GM18873 (cell line): ENCODE data around the gene MYOCD.
"Not testable (repeated sequence)": the region's sequence is repeated elsewhere in the genome, so short reads cannot be mapped to it uniquely, and the experiment has no call there.

Experiments
- ATAC-seq: cut with Tn5 transposase; IDR thresholded peaks from one replicate; pipeline ENCODE4 v1.9.1; 2021; ENCODE audit warnings: mild to moderate bottlenecking, moderate library complexity, moderate number of reproducible peaks; ENCODE audit not compliant: unreplicated experiment, low FRiP score

Gene MYOCD

DNA sequence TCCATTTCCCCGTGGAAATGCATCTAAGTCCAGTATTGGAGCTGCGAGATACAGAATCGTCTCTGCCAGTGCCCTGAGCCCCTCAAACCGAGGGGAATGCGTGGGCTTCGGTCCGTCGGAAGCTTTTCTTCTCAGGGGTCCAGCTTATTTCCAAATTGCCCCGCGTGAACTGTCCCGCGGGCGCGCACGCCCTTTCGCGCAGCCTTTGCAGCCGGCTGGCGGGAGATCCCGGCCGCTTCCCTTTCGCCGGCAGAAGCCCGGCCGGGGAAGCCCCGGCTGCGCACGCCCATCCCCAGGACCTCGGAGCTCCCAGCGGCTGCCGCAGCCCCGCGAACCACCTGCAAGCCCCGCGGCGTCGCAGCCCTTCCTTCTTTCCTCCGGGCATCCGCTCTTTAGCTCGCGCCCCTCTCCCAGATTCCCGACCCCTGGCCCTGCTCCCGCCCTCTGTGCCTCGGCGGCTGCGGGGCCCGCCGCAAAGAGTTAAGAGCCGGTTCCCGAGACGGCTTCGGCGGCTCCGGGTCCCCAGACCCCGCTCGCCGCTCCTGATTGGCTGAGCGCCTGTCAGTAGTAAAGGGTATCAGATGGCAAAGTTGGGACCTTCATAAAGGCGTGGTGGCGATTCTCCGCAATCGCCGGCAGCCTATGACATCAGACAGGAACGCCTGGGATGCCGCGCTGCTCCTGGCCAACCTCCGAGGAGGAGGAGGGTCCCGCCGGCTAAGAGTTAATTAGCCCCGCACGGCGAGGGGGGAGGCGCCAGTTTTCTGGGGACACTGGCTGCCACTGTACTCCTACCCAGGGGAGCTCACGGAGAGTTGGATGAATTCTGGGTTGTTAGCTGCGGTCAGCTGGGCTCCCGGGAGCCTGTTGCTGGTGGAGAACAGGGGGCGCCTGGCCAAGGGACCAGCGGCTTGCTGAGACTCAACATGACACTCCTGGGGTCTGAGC lies at the start of gene MYOCD:
Gene MYOCD (plus strand): TSS at position 628 of the 948 bp plus-strand sequence. CDS start 299 bp downstream, at position 927.
- no peak for ATAC-seq

- no peak for ATAC-seq
Observed at GRCh38 chr17:12616161-12616560, 49.5 kb upstream of the MYOCD start.

DNA sequence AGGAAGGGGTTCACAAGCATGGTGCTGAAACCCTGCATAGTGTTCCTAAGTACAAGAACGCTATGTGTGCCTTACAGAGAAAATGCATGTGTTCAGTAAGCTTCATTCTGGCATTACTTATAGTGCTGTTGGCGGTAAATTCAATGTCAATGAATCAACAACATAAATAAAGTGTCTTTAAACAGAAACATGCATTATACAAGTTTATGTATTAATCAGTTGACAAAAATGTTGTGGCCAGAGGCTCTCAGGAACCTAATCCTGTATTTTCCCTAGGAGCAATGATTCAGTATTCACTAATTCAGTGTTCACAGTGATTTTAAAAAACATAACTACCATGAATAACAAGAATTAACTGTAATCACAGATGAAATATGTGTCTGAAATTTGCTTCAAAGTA lies 47.1 kb upstream of the MYOCD start:
- ATAC-seq, result no peak

GRCh38 chr17:12619459-12620199 lies 46.1 kb upstream of the MYOCD start:
- no peak for ATAC-seq

- no peak for ATAC-seq
Observed at GRCh38 chr17:12620200-12620720, 45.4 kb upstream of the MYOCD start.

GRCh38 chr17:12622726-12623125 lies 43.0 kb upstream of the MYOCD start:
- no peak for ATAC-seq

DNA sequence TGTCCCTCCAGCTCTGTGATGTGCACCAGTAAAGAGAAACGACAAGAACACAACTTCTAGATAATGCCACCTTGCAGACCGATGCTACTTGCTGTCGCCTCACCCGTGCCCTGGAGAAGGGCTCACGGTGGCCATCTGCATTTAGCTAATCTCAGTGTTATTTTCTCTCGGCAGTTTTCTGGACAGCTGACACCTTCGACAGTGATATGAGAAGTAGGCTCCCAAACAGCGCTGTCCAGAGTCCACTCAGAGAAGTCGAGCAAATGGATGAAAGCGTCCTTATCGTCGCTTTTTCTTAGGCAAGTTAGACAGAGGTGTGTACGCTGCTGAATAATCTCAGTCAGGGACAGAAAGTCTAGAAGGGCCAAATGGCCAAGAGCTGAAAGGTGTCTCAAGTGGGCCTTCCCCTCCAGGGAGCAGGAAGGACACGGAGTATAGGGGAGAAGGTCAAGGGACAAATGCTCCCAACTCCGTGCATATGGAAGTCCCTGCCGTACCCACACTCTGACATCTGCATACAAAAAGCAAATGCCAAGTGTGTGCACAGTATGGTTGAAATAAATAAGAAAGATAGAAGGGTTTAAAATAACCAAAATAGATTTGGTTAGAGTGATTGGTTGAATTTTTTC lies 42.4 kb upstream of the MYOCD start:
- no peak for ATAC-seq

- ATAC-seq, result no peak
Observed at GRCh38 chr17:12624211-12624610, 41.5 kb upstream of the MYOCD start.

- ATAC-seq, result no peak
Observed at GRCh38 chr17:12625092-12625491, 40.6 kb upstream of the MYOCD start.

- no peak for ATAC-seq
Observed at GRCh38 chr17:12627177-12627629, 38.5 kb upstream of the MYOCD start.

DNA sequence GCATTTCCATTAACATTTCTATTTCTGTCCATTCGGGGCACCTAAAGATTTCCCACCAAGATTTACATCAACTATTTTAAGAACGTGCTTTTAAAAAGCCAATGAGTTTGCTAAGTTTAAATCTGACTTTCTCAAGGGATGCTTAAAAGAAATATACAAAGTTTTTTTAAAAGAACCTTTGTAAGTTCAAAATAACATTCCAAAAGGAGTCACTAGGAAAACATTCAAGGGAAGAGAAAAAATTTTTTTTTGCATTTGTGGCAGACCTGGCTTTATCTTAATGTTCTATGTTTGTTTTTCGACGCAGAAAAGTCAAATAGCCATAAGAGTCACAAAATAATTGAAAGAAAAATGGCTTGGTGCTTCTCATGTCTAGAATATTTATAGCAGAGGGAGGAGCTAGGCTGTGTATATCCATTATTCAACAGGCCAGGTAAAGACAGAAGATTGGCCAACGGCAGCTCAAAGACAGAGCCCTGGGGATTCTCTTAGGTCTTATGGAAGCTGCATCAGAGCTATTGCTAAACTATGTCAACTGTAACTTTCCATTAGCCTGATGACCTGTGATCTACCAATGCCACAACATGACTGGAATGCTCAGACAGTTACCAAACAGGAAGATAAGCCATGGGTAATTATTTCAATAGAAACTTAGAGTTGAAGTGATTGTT lies 37.8 kb upstream of the MYOCD start:
- ATAC-seq, result no peak

DNA sequence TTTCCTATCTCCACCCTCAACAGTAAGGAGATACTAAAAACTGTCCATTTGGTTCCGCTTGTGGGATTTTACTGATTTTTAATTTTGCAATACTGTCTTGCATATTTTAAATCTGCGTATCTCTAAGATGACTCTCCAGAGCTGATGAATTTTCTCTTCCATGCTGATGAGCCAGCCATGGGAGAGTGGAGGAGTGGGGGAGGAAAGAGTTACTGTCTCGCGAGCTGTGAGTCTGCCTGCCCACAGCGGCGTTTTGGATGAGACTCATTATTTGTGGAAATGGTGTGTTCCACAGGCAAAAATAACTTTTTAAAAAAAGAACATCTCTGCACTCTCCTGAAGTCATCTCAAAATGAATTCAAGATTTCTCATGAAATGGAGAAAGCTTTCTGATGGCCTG lies 34.6 kb upstream of the MYOCD start:
- no peak for ATAC-seq

- no peak for ATAC-seq
Observed at GRCh38 chr17:12632785-12633184, 32.9 kb upstream of the MYOCD start.

DNA sequence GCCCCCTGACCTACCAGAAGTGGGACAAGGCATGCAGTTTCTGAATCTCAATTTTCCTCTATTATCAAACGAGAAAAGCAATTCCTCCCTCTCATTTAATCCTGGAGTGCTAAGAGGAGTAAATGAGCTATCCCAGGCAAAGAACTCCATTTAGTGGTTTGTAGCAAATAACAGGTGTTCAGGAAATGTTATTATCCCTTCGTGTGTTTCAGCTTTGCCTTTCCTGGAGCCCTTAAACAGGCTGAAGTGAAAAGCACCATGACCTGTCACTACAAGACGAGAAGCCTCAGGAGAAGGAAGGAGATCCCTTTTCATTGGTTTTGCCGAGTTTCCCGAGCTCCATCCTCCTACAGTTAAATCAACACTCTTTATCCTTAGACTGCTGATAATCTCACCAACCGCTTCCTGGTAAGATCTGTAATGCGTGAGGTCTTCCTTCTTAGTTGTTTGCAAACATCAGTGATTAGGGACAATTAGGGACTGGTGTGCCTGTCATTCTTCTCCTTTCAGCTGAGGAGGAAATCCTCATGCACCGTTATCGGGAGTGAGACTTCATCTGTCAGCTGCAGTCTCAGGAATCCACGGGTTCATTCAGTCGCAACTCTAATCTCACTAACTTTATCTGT lies 30.8 kb upstream of the MYOCD start:
- no peak for ATAC-seq

DNA sequence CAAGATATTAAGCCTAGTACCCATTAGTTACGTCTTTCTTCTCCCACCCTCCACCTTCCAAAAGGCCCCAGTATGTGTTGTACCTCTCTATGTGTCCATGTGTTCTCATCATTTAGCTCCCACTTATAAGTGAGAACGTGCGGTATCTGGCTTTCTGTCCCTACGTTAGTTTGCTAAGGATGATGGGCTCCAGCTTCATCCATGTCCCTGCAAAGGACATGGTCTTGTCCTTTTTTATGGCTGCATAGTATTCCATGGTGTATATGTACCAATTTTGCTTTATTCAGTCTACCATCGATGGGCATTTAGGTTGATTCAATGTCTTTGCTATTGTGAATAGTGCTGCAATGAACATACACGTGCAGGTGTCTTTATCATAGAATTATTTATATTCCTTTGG lies 29.7 kb upstream of the MYOCD start:
- not testable (repeated sequence) for ATAC-seq

DNA sequence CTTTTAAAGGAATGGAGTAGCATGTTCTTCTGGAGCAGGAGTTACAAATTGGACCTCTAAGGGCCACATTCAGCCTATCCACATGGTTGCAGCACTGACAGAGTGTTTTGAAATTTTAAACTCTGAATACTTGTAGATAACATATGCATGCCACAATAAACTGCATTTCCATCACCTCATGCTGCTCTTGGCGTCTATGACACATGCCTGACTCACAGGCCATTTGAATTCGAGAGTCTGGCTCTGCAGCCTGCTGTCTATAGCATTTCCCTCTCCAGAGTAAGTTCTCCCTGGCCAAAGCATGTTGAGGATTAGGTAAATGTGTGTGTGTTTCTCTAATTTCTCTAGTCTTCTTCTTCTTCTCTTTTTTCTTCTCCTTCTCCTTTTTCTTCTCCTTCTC lies 28.7 kb upstream of the MYOCD start:
- no peak for ATAC-seq

DNA sequence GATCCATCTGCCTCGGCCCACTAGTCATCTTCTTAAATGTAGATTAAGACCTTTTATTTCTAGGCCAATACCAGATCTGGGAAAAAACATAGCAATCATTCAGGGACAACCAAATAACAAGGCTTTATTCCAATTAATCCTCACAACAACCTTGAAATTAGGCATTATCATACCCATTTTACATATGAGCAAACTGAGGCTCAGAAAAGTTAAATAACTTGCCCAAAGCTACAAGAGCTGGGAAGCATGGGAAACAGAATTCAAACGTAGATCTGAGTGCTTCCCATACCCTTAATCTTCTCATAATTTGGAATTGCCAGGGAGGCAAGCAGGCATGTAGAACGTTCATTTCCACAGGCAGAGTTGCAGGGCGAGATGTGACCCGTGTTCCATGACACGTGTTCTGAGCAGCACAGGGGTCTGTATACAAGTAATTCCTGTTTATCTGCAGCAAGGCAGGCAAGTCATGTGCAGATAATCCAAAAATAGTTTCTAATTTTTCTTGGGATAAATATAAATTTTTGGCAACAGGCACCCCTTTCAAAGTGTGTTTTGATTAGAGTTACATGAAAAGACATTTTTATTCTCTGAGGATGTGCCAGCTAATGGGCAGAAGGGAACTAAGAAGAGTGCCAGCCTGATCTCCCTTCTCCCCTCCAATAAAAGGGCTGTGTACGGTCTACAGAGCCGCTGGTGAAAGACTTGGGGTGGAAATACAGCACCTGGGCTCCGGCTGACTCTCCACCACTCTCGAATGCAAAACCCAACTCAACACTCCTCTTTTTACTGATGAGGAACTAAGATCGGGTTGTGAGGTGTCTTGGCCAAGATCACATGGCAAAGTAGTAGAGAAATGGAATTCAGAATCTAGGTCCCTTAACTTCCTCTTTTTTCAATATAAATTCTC lies 27.7 kb upstream of the MYOCD start:
- ATAC-seq, result no peak

DNA sequence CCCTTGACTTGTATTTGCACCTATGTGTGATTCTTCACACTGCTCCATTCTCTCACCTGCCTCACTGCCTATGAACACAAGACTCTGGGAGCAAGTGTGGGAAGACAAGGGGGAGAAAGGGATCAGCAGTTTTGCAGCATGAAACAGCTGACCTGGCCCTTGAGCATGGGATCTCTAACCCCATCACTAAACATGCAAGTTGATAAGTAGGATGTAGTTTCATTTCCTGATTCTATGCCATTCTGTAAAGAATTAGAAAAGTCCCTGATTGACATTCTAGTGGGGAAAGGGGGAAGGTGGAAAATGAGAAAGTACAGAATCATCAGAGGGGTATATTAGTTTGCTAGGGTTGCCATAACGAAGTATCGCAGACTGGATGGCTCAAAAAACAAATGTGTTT lies 25.3 kb upstream of the MYOCD start:
- ATAC-seq, result no peak

DNA sequence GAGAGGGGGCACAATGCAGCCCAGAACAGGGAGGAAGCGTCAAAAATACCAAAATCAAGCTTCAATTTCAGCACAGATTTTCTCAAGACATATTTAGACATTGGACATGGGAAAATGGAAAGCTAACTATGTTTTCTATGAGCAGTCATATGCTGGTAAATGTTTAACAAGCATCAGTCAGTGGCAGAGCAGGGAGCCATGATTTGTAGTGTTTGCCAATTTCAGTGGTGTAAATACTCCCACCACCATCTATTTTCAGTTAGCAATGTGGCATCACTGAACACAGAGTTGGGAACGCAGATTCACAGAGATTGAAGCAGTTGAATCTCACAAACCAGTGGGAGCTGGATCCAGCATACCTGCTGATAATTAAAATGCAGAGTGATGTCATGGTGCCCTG lies 24.6 kb upstream of the MYOCD start:
- ATAC-seq, result no peak
